HCT116 (cell line): Measurements from ENCODE around the gene MBP. TPM values are rescaled to one million over a fixed set of nuclear protein-coding genes. Genes with fewer than 3 reads are reported as not detected.

ENCODE experiments used
- ATAC-seq: fragments of 200-7000 bp; cut with Tn5 transposase; 2 replicates; pipeline ENCODE4 v1.9.1; 2020; ENCODE audit warnings: mild to moderate bottlenecking, moderate library complexity
- BruUV-seq: library from RNA; stranded (reverse); fragments of 400-500 nt; replicated peaks from 2 replicates; lab custom pipeline; 2021; lab: Mats Ljungman, UMichigan
- CTCF ChIA-PET: fragments of 300-600 bp; sonication (Branson Sonifier 250); formaldehyde crosslinking; loops from one replicate; lab custom pipeline; 2021; ENCODE audit warnings: antibody characterized with exemption; lab: Charles Lee
- POLR2A ChIA-PET: fragments of 300-600, 350-600 bp; sonication (Branson Sonifier 250); formaldehyde crosslinking; loops from one replicate; lab custom pipeline; 2021; ENCODE audit warnings: antibody characterized with exemption; lab: Charles Lee
- RAD21 ChIA-PET, 2 experiments: fragments of 300-600 bp; sonication (Branson Sonifier 250); formaldehyde crosslinking; loops; one replicate each; lab custom pipeline; 2023; ENCODE audit warnings: low total read pairs in 2 of 2; ENCODE audit not compliant: uncharacterized antibody in 2 of 2, unreplicated experiment in 2 of 2, low non-redundant PET in 1 of 2; lab: Charles Lee
- DNase-seq: peaks from one replicate; pipeline ENCODE4 v3.0.0-alpha.2; 2010; ENCODE audit warnings: low read depth, low spot score
- H2AFZ ChIP-seq: fragments of 200-600 bp; shearing (Covaris generic), sonication (generic); 2 replicates; pipeline ENCODE4 v1.6.1; 2017; ENCODE audit warnings: low read depth, mixed run types, mixed read lengths, antibody characterized with exemption, low read length; ENCODE audit not compliant: poor library complexity, severe bottlenecking
- H3K27ac ChIP-seq: 2 replicates; pipeline ENCODE4 v1.5.1; 2012; ENCODE audit warnings: low read depth, low read length
- H3K27me3 ChIP-seq: fragments of 200-600 bp; sonication (generic); 2 replicates; pipeline ENCODE4 v1.6.1; 2016; ENCODE audit warnings: mixed run types, low read length, mixed read lengths; ENCODE audit not compliant: insufficient read depth
- H3K36me3 ChIP-seq, 2 experiments: fragments of 200-500 bp in 1 of 2; fragments of 200-600 bp in 1 of 2; sonication (Bioruptor generic) in 1 of 2; sonication (generic) in 1 of 2; 2 replicates each; pipeline versions ENCODE4 v1.5.1 to v1.6.1; 2014 to 2016; ENCODE audit warnings: low read length in 2 of 2, inconsistent platforms in 1 of 2, mixed read lengths in 1 of 2, mixed run types in 1 of 2; ENCODE audit not compliant: insufficient read depth in 2 of 2, control insufficient read depth in 1 of 2
- H3K4me1 ChIP-seq, 2 experiments: fragments of 200-600 bp in 1 of 2; sonication (generic) in 1 of 2; 2 replicates each; pipeline versions ENCODE4 v1.5.1 to v1.6.1; 2012 to 2017; ENCODE audit warnings: low read length in 2 of 2, inconsistent platforms in 1 of 2, mild to moderate bottlenecking in 1 of 2, mixed read lengths in 1 of 2, mixed run types in 1 of 2, moderate library complexity in 1 of 2; ENCODE audit not compliant: insufficient read depth in 2 of 2, control insufficient read depth in 1 of 2
- H3K4me2 ChIP-seq: fragments of 200-600 bp; sonication (generic); 2 replicates; pipeline ENCODE4 v1.6.1; 2017; ENCODE audit warnings: mixed run types, low read length, mixed read lengths
- H3K4me3 ChIP-seq, 2 experiments: fragments of 200-600 bp in 1 of 2; sonication (generic) in 1 of 2; replicated peaks in 1 of 2; 2 replicates each; pipeline ENCODE4 v1.5.1; 2011 to 2016; ENCODE audit warnings: low read length in 2 of 2, control low read depth in 1 of 2, low read depth in 1 of 2, mild to moderate bottlenecking in 1 of 2, mixed read lengths in 1 of 2, mixed run types in 1 of 2
- H3K79me2 ChIP-seq: fragments of 200-600 bp; sonication (generic); 2 replicates; pipeline ENCODE4 v1.6.1; 2017; ENCODE audit warnings: mild to moderate bottlenecking, mixed run types, low read length, moderate library complexity, mixed read lengths; ENCODE audit not compliant: insufficient read depth
- H3K9ac ChIP-seq: fragments of 200-600 bp; sonication (generic); 2 replicates; pipeline ENCODE4 v1.6.1; 2016; ENCODE audit warnings: low read length, mixed read lengths
- H3K9me2 ChIP-seq: fragments of 200-600 bp; sonication (generic), shearing (Covaris generic); 2 replicates; pipeline ENCODE4 v1.6.1; 2017; ENCODE audit warnings: mixed run types, mild to moderate bottlenecking, moderate library complexity; ENCODE audit not compliant: insufficient read depth
- H3K9me3 ChIP-seq, 2 experiments: fragments of 200-500 bp in 1 of 2; fragments of 200-600 bp in 1 of 2; sonication (Bioruptor generic) in 1 of 2; sonication (generic) in 1 of 2; 2 replicates each; pipeline ENCODE4 v1.6.1; 2014 to 2017; ENCODE audit warnings: low read length in 2 of 2, mixed read lengths in 2 of 2, inconsistent platforms in 1 of 2, low read depth in 1 of 2, mild to moderate bottlenecking in 1 of 2, mixed run types in 1 of 2, moderate library complexity in 1 of 2; ENCODE audit not compliant: control insufficient read depth in 1 of 2, insufficient read depth in 1 of 2
- H4K20me1 ChIP-seq: fragments of 200-600 bp; sonication (generic), shearing (Covaris generic); 2 replicates; pipeline ENCODE4 v1.6.1; 2017; ENCODE audit warnings: mixed run types, mild to moderate bottlenecking, moderate library complexity; ENCODE audit not compliant: insufficient read depth
- ATF3 ChIP-seq: IDR thresholded peaks from 2 replicates; pipeline ENCODE4 v1.6.1; 2012
- CBX3 ChIP-seq: IDR thresholded peaks from 2 replicates; pipeline ENCODE4 v1.6.1; 2012; ENCODE audit warnings: low read depth
- CTCF ChIP-seq, 3 experiments: fragments of 200-600 bp in 1 of 3; sonication (generic) in 1 of 3; IDR thresholded peaks in 2 of 3; conservative IDR thresholded peaks in 1 of 3; 2 replicates each; pipeline ENCODE4 v1.5.1; 2012 to 2017; ENCODE audit warnings: low read depth in 2 of 3, low read length in 2 of 3, antibody characterized with exemption in 1 of 3, borderline replicate concordance in 1 of 3, control low read depth in 1 of 3, mild to moderate bottlenecking in 1 of 3, mixed read lengths in 1 of 3, mixed run types in 1 of 3, moderate library complexity in 1 of 3; ENCODE audit not compliant: insufficient read depth in 1 of 3
- EGR1 ChIP-seq: IDR thresholded peaks from 2 replicates; pipeline ENCODE4 v1.6.1; 2012; ENCODE audit warnings: low read depth
- EZH2 ChIP-seq: fragments of 200-600 bp; sonication (generic); IDR thresholded peaks from 2 replicates; pipeline ENCODE4 v1.6.1; 2017; ENCODE audit warnings: antibody characterized with exemption, mixed run types
- EZH2phosphoT487 ChIP-seq: fragments of 200-600 bp; IDR thresholded peaks from 2 replicates; pipeline ENCODE4 v1.6.1; 2018; ENCODE audit warnings: antibody characterized with exemption, borderline replicate concordance
- MAX ChIP-seq: IDR thresholded peaks from 2 replicates; pipeline ENCODE4 v1.6.1; 2012
- POLR2A ChIP-seq: IDR thresholded peaks from 2 replicates; pipeline ENCODE4 v1.7.0; 2011; ENCODE audit warnings: borderline replicate concordance; ENCODE audit not compliant: insufficient read depth, insufficient read length; ENCODE audit errors: extremely low read depth
- REST ChIP-seq: IDR thresholded peaks from 2 replicates; pipeline ENCODE4 v1.6.1; 2012; ENCODE audit warnings: low read depth
- SP1 ChIP-seq: IDR thresholded peaks from 2 replicates; pipeline ENCODE4 v1.6.1; 2012; ENCODE audit warnings: low read depth
- SRF ChIP-seq: IDR thresholded peaks from 2 replicates; pipeline ENCODE4 v1.6.1; 2012; ENCODE audit warnings: low read depth
- TCF7L2 ChIP-seq: IDR thresholded peaks from 2 replicates; pipeline ENCODE4 v1.7.0; 2011; ENCODE audit warnings: borderline replicate concordance, inconsistent platforms; ENCODE audit not compliant: insufficient read depth, insufficient read length; ENCODE audit errors: extremely low read depth
- YY1 ChIP-seq: IDR thresholded peaks from 2 replicates; pipeline ENCODE4 v1.6.1; 2011; ENCODE audit warnings: low read length, low read depth, moderate library complexity, mild to moderate bottlenecking; ENCODE audit not compliant: insufficient replicate concordance; ENCODE audit errors: extremely low read depth
- ZBTB33 ChIP-seq: IDR thresholded peaks from 2 replicates; pipeline ENCODE4 v1.6.1; 2011; ENCODE audit warnings: mild to moderate bottlenecking, low read length, moderate library complexity; ENCODE audit not compliant: insufficient replicate concordance; ENCODE audit errors: extremely low read depth
- ZNF274 ChIP-seq: fragments of 200-500 bp; sonication (Bioruptor generic); IDR thresholded peaks from 2 replicates; pipeline ENCODE4 v1.6.1; 2014; ENCODE audit warnings: mild to moderate bottlenecking, low read depth, low read length, inconsistent platforms
- intact Hi-C: fragments of 100-400 bp; cut with micrococcal nuclease; formaldehyde crosslinking; loops from 2 replicates; pipeline ENCODE4 v1.10.0; 2022
- total RNA-seq: library from RNA; stranded (reverse); gene quantifications from one replicate; pipeline ENCODE4 v1.2.1, GENCODE V29; 2021; ENCODE audit not compliant: unreplicated experiment

MBP gene
- total RNA-seq, 1 experiment from 2014 or later: 34.9 TPM

- no peak for TF ChIP-seq CTCF (IDR thresholded peaks at IDR 0.05 in 2 of 3, conservative IDR thresholded peaks at IDR 0.05 in 1 of 3; ENCODE audit: borderline replicate concordance in 1 of 3, insufficient read depth in 1 of 3, low read depth in 2 of 3, low read length in 2 of 3)
Observed at GRCh38 chr18:77052983-77053309, 79.6 kb downstream of the MBP start (continued).

- no peak for DNase-seq
- BruUV-seq: no TSS peak
- Histone ChIP-seq H3K4me1 (peaks cover 0 to 5% of the 10 kb centered on the region in 2 experiments; a peak in 1 of 4 replicates), H3K36me3 (no peaks in the 10 kb centered on the region; a peak in 1 of 4 replicates), H2AFZ (no peak overlapping the region), H3K4me2 (no peak overlapping the region), H4K20me1 (no peaks in the 10 kb centered on the region), H3K9me3 (no peaks in the 10 kb centered on the region), H3K79me2 (peaks cover 4% of the 10 kb centered on the region; the same call in 1 of the 2 replicates), H3K27me3 (no peaks in the 10 kb centered on the region), H3K27ac (no peak overlapping the region), H3K9ac (no peak overlapping the region), H3K4me3 (no peak overlapping the region), H3K9me2 (no peaks in the 10 kb centered on the region)
- no peak for TF ChIP-seq ATF3
- TF ChIP-seq EZH2: no peak
- TF ChIP-seq TCF7L2: no peak
- TF ChIP-seq YY1: no peak
- no peak for TF ChIP-seq SRF
- no peak for TF ChIP-seq EGR1
- no peak for TF ChIP-seq CBX3
- no peak for TF ChIP-seq REST
- TF ChIP-seq MAX: no peak
- no peak for TF ChIP-seq ZNF274
- no peak for TF ChIP-seq POLR2A
- no peak for TF ChIP-seq EZH2phosphoT487
- no peak for TF ChIP-seq ZBTB33
- no peak for TF ChIP-seq SP1
- ChIA-PET RAD21 (no interaction called here), POLR2A (no interaction called here), CTCF (no interaction called here)
- intact Hi-C loops: loop anchor here (10.0 kb wide), 1 partner anchor 48 kb away; no protein-coding TSS in a partner anchor
- ATAC-seq: no peak
Observed at GRCh38 chr18:77052297-77052982, 80.1 kb downstream of the MBP start.
